ENCODE results near the gene SLC35F3.

- TF ChIP-seq, protein P1, sequence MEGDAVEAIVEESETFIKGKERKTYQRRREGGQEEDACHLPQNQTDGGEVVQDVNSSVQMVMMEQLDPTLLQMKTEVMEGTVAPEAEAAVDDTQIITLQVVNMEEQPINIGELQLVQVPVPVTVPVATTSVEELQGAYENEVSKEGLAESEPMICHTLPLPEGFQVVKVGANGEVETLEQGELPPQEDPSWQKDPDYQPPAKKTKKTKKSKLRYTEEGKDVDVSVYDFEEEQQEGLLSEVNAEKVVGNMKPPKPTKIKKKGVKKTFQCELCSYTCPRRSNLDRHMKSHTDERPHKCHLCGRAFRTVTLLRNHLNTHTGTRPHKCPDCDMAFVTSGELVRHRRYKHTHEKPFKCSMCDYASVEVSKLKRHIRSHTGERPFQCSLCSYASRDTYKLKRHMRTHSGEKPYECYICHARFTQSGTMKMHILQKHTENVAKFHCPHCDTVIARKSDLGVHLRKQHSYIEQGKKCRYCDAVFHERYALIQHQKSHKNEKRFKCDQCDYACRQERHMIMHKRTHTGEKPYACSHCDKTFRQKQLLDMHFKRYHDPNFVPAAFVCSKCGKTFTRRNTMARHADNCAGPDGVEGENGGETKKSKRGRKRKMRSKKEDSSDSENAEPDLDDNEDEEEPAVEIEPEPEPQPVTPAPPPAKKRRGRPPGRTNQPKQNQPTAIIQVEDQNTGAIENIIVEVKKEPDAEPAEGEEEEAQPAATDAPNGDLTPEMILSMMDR (conservative IDR thresholded peaks at IDR 0.05; ENCODE audit: low read depth in 2 of 2) = no peak
- TF ChIP-seq POLR2AphosphoS5 (IDR thresholded peaks at IDR 0.05; ENCODE audit: low read depth) = no peak
- no peak for TF ChIP-seq REST (IDR thresholded peaks at IDR 0.05; ENCODE audit: unreplicated experiment)
- no peak for TF ChIP-seq EZH2 (IDR thresholded peaks at IDR 0.05; ENCODE audit: low read depth, unreplicated experiment)
- TF ChIP-seq JUNB (IDR thresholded peaks at IDR 0.05; ENCODE audit: unreplicated experiment) = no peak
- TF ChIP-seq ZNF462 (CRISPR knock-in tag; IDR thresholded peaks at IDR 0.05) = no peak
- no peak for TF ChIP-seq ETS1 (IDR thresholded peaks at IDR 0.05)
- no peak for TF ChIP-seq CREB1 (CRISPR knock-in tag; IDR thresholded peaks at IDR 0.05; ENCODE audit: low read depth)
Observed at GRCh38 chr1:233939451-233939850, 35.0 kb downstream of the SLC35F3 start.
